Measurements from ENCODE around the gene SIRT5. TPM values are rescaled to one million over a fixed set of nuclear protein-coding genes. Genes with fewer than 3 reads are reported as not detected.
A peak's percentile ranks its signal among the peaks of the same experiment; 100 is the strongest.

SIRT5 gene
- total and polyA plus RNA-seq, 5 donors from 2014 or later = 8.2 to 12.5 (median 10.1) TPM

GRCh38 chr6:13557841-13558240 is 16.6 kb upstream of the SIRT5 start:
- Histone ChIP-seq H3K27me3 (ENCODE audit: control insufficient read depth, insufficient read depth, low read length) (peaks cover 9% of the 10 kb centered on the region), H3K9me3 (ENCODE audit: control insufficient read depth in 2 of 2, low read length in 2 of 2) (no peaks in the 10 kb centered on the region), H3K27ac (ENCODE audit: insufficient read depth, low read length, poor library complexity, severe bottlenecking) (no peak overlapping the region), H3K4me3 (ENCODE audit: low read depth, low read length) (no peak overlapping the region), H3K4me1 (ENCODE audit: control insufficient read depth, insufficient read depth, low read length, poor library complexity, severe bottlenecking) (no peaks in the 10 kb centered on the region), H3K36me3 (ENCODE audit: control insufficient read depth, insufficient read depth, low read length) (no peaks in the 10 kb centered on the region)
- ATAC-seq (ENCODE audit: low read depth in 2 of 2) = no peak
- peak overlapping the region in 1 of 3 donors; percentile 48 for H3K27ac Mint-ChIP-seq
- H3K4me3 Mint-ChIP-seq = no peak overlapping the region
- no peaks in the 10 kb centered on the region for H3K36me3 Mint-ChIP-seq
- peaks cover 36% of the 10 kb centered on the region for H3K27me3 Mint-ChIP-seq
- H3K9me3 Mint-ChIP-seq = peaks cover 0 to 2% (median 0%) of the 10 kb centered on the region in 7 donors
- no peak for DNase-seq
- H3K4me1 Mint-ChIP-seq = no peaks in the 10 kb centered on the region

GRCh38 chr6:13558718-13559117 is 15.7 kb upstream of the SIRT5 start:
- ATAC-seq (ENCODE audit: low read depth in 2 of 2) (no peak), DNase-seq (no peak)
- Mint-ChIP-seq H3K36me3 (no peaks in the 10 kb centered on the region), H3K27ac (peak overlapping the region in 2 of 3 donors; percentile 16 to 35), H3K9me3 (peaks cover 0 to 2% (median 0%) of the 10 kb centered on the region in 7 donors), H3K4me3 (no peak overlapping the region), H3K4me1 (no peaks in the 10 kb centered on the region), H3K27me3 (peaks cover 35% of the 10 kb centered on the region)
- H3K36me3 ChIP-seq (ENCODE audit: control insufficient read depth, insufficient read depth, low read length) = no peaks in the 10 kb centered on the region
- H3K27me3 ChIP-seq (ENCODE audit: control insufficient read depth, insufficient read depth, low read length) = peaks cover 9% of the 10 kb centered on the region
- no peaks in the 10 kb centered on the region for H3K4me1 ChIP-seq (ENCODE audit: control insufficient read depth, insufficient read depth, low read length, poor library complexity, severe bottlenecking)
- no peak overlapping the region for H3K27ac ChIP-seq (ENCODE audit: insufficient read depth, low read length, poor library complexity, severe bottlenecking)
- H3K9me3 ChIP-seq (ENCODE audit: control insufficient read depth in 2 of 2, low read length in 2 of 2) = no peaks in the 10 kb centered on the region
- no peak overlapping the region for H3K4me3 ChIP-seq (ENCODE audit: low read depth, low read length)

GRCh38 chr6:13559251-13559650 is 15.2 kb upstream of the SIRT5 start:
- DNase-seq (no peak), ATAC-seq (ENCODE audit: low read depth in 2 of 2) (no peak)
- H3K36me3 ChIP-seq (ENCODE audit: control insufficient read depth, insufficient read depth, low read length) = no peaks in the 10 kb centered on the region
- peaks cover 33% of the 10 kb centered on the region for H3K27me3 Mint-ChIP-seq
- no peaks in the 10 kb centered on the region for H3K36me3 Mint-ChIP-seq
- no peak overlapping the region for H3K27ac Mint-ChIP-seq
- H3K4me3 ChIP-seq (ENCODE audit: low read depth, low read length) = no peak overlapping the region
- H3K4me1 Mint-ChIP-seq = no peaks in the 10 kb centered on the region
- no peaks in the 10 kb centered on the region for H3K4me1 ChIP-seq (ENCODE audit: control insufficient read depth, insufficient read depth, low read length, poor library complexity, severe bottlenecking)
- no peak overlapping the region for H3K27ac ChIP-seq (ENCODE audit: insufficient read depth, low read length, poor library complexity, severe bottlenecking)
- peaks cover 0 to 2% (median 0%) of the 10 kb centered on the region in 7 donors for H3K9me3 Mint-ChIP-seq
- H3K27me3 ChIP-seq (ENCODE audit: control insufficient read depth, insufficient read depth, low read length) = peaks cover 6% of the 10 kb centered on the region
- H3K4me3 Mint-ChIP-seq = no peak overlapping the region
- H3K9me3 ChIP-seq (ENCODE audit: control insufficient read depth in 2 of 2, low read length in 2 of 2) = no peaks in the 10 kb centered on the region

GRCh38 chr6:13559968-13560650 is 14.3 kb upstream of the SIRT5 start:
- DNase-seq (no peak), ATAC-seq (ENCODE audit: low read depth in 2 of 2) (no peak)
- Mint-ChIP-seq H3K4me3 (no peak overlapping the region), H3K27ac (no peak overlapping the region), H3K9me3 (peaks cover 0 to 1% (median 0%) of the 10 kb centered on the region in 7 donors), H3K27me3 (peaks cover 26% of the 10 kb centered on the region), H3K36me3 (no peaks in the 10 kb centered on the region), H3K4me1 (no peaks in the 10 kb centered on the region)
- H3K4me3 ChIP-seq (ENCODE audit: low read depth, low read length) = no peak overlapping the region
- H3K27ac ChIP-seq (ENCODE audit: insufficient read depth, low read length, poor library complexity, severe bottlenecking) = no peak overlapping the region
- no peaks in the 10 kb centered on the region for H3K9me3 ChIP-seq (ENCODE audit: control insufficient read depth in 2 of 2, low read length in 2 of 2)
- H3K27me3 ChIP-seq (ENCODE audit: control insufficient read depth, insufficient read depth, low read length) = peaks cover 7% of the 10 kb centered on the region
- H3K4me1 ChIP-seq (ENCODE audit: control insufficient read depth, insufficient read depth, low read length, poor library complexity, severe bottlenecking) = no peaks in the 10 kb centered on the region
- H3K36me3 ChIP-seq (ENCODE audit: control insufficient read depth, insufficient read depth, low read length) = no peaks in the 10 kb centered on the region

GRCh38 chr6:13560651-13561044 is 13.8 kb upstream of the SIRT5 start:
- H3K4me3 Mint-ChIP-seq = no peak overlapping the region
- DNase-seq (no peak), ATAC-seq (ENCODE audit: low read depth in 2 of 2) (no peak)
- Histone ChIP-seq H3K4me3 (ENCODE audit: low read depth, low read length) (no peak overlapping the region), H3K27me3 (ENCODE audit: control insufficient read depth, insufficient read depth, low read length) (peaks cover 9% of the 10 kb centered on the region), H3K9me3 (ENCODE audit: control insufficient read depth in 2 of 2, low read length in 2 of 2) (no peaks in the 10 kb centered on the region), H3K36me3 (ENCODE audit: control insufficient read depth, insufficient read depth, low read length) (no peaks in the 10 kb centered on the region), H3K27ac (ENCODE audit: insufficient read depth, low read length, poor library complexity, severe bottlenecking) (no peak overlapping the region), H3K4me1 (ENCODE audit: control insufficient read depth, insufficient read depth, low read length, poor library complexity, severe bottlenecking) (no peaks in the 10 kb centered on the region)
- peaks cover 0 to 1% (median 0%) of the 10 kb centered on the region in 7 donors for H3K9me3 Mint-ChIP-seq
- H3K27ac Mint-ChIP-seq = no peak overlapping the region
- H3K36me3 Mint-ChIP-seq = no peaks in the 10 kb centered on the region
- H3K27me3 Mint-ChIP-seq = peaks cover 24% of the 10 kb centered on the region
- no peaks in the 10 kb centered on the region for H3K4me1 Mint-ChIP-seq

- DNase-seq (no peak), ATAC-seq (ENCODE audit: low read depth in 2 of 2) (no peak)
- H3K4me1 ChIP-seq (ENCODE audit: control insufficient read depth, insufficient read depth, low read length, poor library complexity, severe bottlenecking) = no peaks in the 10 kb centered on the region
- H3K36me3 ChIP-seq (ENCODE audit: control insufficient read depth, insufficient read depth, low read length) = no peaks in the 10 kb centered on the region
- peaks cover 11% of the 10 kb centered on the region for H3K27me3 ChIP-seq (ENCODE audit: control insufficient read depth, insufficient read depth, low read length)
- no peak overlapping the region for H3K27ac Mint-ChIP-seq
- no peaks in the 10 kb centered on the region for H3K9me3 ChIP-seq (ENCODE audit: control insufficient read depth in 2 of 2, low read length in 2 of 2)
- H3K4me3 Mint-ChIP-seq = no peak overlapping the region
- no peaks in the 10 kb centered on the region for H3K4me1 Mint-ChIP-seq
- H3K27me3 Mint-ChIP-seq = peaks cover 30% of the 10 kb centered on the region
- peaks cover 0 to 1% (median 0%) of the 10 kb centered on the region in 7 donors for H3K9me3 Mint-ChIP-seq
- H3K4me3 ChIP-seq (ENCODE audit: low read depth, low read length) = no peak overlapping the region
- no peak overlapping the region for H3K27ac ChIP-seq (ENCODE audit: insufficient read depth, low read length, poor library complexity, severe bottlenecking)
- H3K36me3 Mint-ChIP-seq = no peaks in the 10 kb centered on the region
These were observed 12.7 kb upstream of the SIRT5 start for GRCh38 chr6:13561624-13562267.

- H3K9me3 ChIP-seq (ENCODE audit: control insufficient read depth in 2 of 2, low read length in 2 of 2) = no peaks in the 10 kb centered on the region
- no peak for ATAC-seq (ENCODE audit: low read depth in 2 of 2)
- no peak for DNase-seq
- no peaks in the 10 kb centered on the region for H3K4me1 Mint-ChIP-seq
- no peaks in the 10 kb centered on the region for H3K4me1 ChIP-seq (ENCODE audit: control insufficient read depth, insufficient read depth, low read length, poor library complexity, severe bottlenecking)
- H3K9me3 Mint-ChIP-seq = peaks cover 0 to 1% (median 0%) of the 10 kb centered on the region in 7 donors
- H3K27me3 ChIP-seq (ENCODE audit: control insufficient read depth, insufficient read depth, low read length) = peaks cover 18% of the 10 kb centered on the region
- no peak overlapping the region for H3K4me3 Mint-ChIP-seq
- H3K27ac Mint-ChIP-seq = no peak overlapping the region
- H3K27ac ChIP-seq (ENCODE audit: insufficient read depth, low read length, poor library complexity, severe bottlenecking) = no peak overlapping the region
- peaks cover 35% of the 10 kb centered on the region for H3K27me3 Mint-ChIP-seq
- no peak overlapping the region for H3K4me3 ChIP-seq (ENCODE audit: low read depth, low read length)
- no peaks in the 10 kb centered on the region for H3K36me3 Mint-ChIP-seq
- no peaks in the 10 kb centered on the region for H3K36me3 ChIP-seq (ENCODE audit: control insufficient read depth, insufficient read depth, low read length)
These were observed 11.4 kb upstream of the SIRT5 start for GRCh38 chr6:13563009-13563408.

GRCh38 chr6:13565921-13566320 is 8.5 kb upstream of the SIRT5 start:
- DNase-seq = no peak
- Mint-ChIP-seq H3K27ac (no peak overlapping the region), H3K36me3 (no peaks in the 10 kb centered on the region), H3K4me3 (no peak overlapping the region), H3K9me3 (peaks cover 0 to 1% (median 0%) of the 10 kb centered on the region in 7 donors), H3K27me3 (peaks cover 58% of the 10 kb centered on the region), H3K4me1 (no peaks in the 10 kb centered on the region)
- Histone ChIP-seq H3K36me3 (ENCODE audit: control insufficient read depth, insufficient read depth, low read length) (no peaks in the 10 kb centered on the region), H3K4me3 (ENCODE audit: low read depth, low read length) (no peak overlapping the region), H3K27ac (ENCODE audit: insufficient read depth, low read length, poor library complexity, severe bottlenecking) (no peak overlapping the region), H3K9me3 (ENCODE audit: control insufficient read depth in 2 of 2, low read length in 2 of 2) (no peaks in the 10 kb centered on the region), H3K4me1 (ENCODE audit: control insufficient read depth, insufficient read depth, low read length, poor library complexity, severe bottlenecking) (no peaks in the 10 kb centered on the region), H3K27me3 (ENCODE audit: control insufficient read depth, insufficient read depth, low read length) (peaks cover 22% of the 10 kb centered on the region)
- ATAC-seq (ENCODE audit: low read depth in 2 of 2) = no peak
